Breast epithelium (tissue), 4 donors: Measurements from ENCODE around the gene HAL. TPM values are rescaled to one million over a fixed set of nuclear protein-coding genes. Genes with fewer than 3 reads are reported as not detected.
A peak's percentile ranks its signal among the peaks of the same experiment; 100 is the strongest.

Experiments used
- DNase-seq, 2 donors: peaks; one replicate each; pipeline ENCODE4 v3.0.0-alpha.2; 2019; ENCODE audit warnings: low spot score in 2 of 2
- H3K27ac ChIP-seq, 2 donors: fragments of 200-600 bp; sonication (generic) in 1 of 2; one replicate each; pipeline ENCODE4 v1.5.1; 2016 to 2019; ENCODE audit warnings: mild to moderate bottlenecking in 1 of 2
- H3K27me3 ChIP-seq, 2 donors: fragments of 200-600 bp; sonication (generic) in 1 of 2; one replicate each; pipeline versions ENCODE4 v1.5.1 to v1.6.0; 2017 to 2019; ENCODE audit warnings: control low read depth in 1 of 2, mild to moderate bottlenecking in 1 of 2
- H3K36me3 ChIP-seq: fragments of 200-600 bp; one replicate; pipeline ENCODE4 v1.5.1; 2019
- H3K4me1 ChIP-seq, 2 donors: fragments of 200-600 bp; sonication (generic); one replicate each; pipeline ENCODE4 v1.5.1; 2016 to 2019; ENCODE audit warnings: control low read depth in 1 of 2
- H3K4me3 ChIP-seq, 3 donors: fragments of 200-600 bp; sonication (generic); 1 replicate in 2 of 3; 2 replicates in 1 of 3; pipeline ENCODE4 v1.5.1; 2016 to 2019; ENCODE audit warnings: mild to moderate bottlenecking in 3 of 3, moderate library complexity in 2 of 3
- H3K9me3 ChIP-seq, 2 donors: fragments of 200-600 bp; sonication (generic) in 1 of 2; one replicate each; pipeline ENCODE4 v1.5.1; 2016 to 2019; ENCODE audit warnings: control low read depth in 1 of 2
- CTCF ChIP-seq, 3 donors: fragments of 450-650 bp; IDR thresholded peaks; one replicate each; pipeline ENCODE4 v1.5.1; 2016 to 2017; ENCODE audit warnings: antibody characterized with exemption in 3 of 3, mild to moderate bottlenecking in 3 of 3, moderate library complexity in 3 of 3
- POLR2A ChIP-seq: fragments of 450-650 bp; IDR thresholded peaks from one replicate; pipeline ENCODE4 v1.6.1; 2016; ENCODE audit warnings: antibody characterized with exemption, mild to moderate bottlenecking, moderate library complexity
- POLR2AphosphoS5 ChIP-seq, 3 donors: sonication (generic); formaldehyde crosslinking; IDR thresholded peaks; one replicate each; pipeline ENCODE4 v1.6.1; 2017; ENCODE audit warnings: antibody characterized with exemption in 3 of 3
- intact Hi-C: fragments of 100-400 bp; cut with DNase I; formaldehyde crosslinking; loops from one replicate; pipeline ENCODE4 v1.15.1; 2023; ENCODE audit warnings: low total_unique reads
- total RNA-seq, 3 donors: library from RNA; depleted of rRNA; stranded (reverse); fragments of >200 nt; gene quantifications; one replicate each; pipeline ENCODE4 v1.1.0, GENCODE V29; 2016

HAL gene
- total RNA-seq, 3 donors from 2014 or later = 0.59 to 4.3 (median 0.98) TPM

- DNase-seq = no peak
- Histone ChIP-seq H3K4me1 (no peaks in the 10 kb centered on the region), H3K9me3 (no peaks in the 10 kb centered on the region), H3K4me3 (no peak overlapping the region), H3K27ac (no peak overlapping the region), H3K36me3 (no peaks in the 10 kb centered on the region), H3K27me3 (no peaks in the 10 kb centered on the region)
- intact Hi-C loops = loop anchor here (5.0 kb wide), 1 partner anchor 908 kb away; no protein-coding TSS in a partner anchor
- TF ChIP-seq POLR2AphosphoS5 (IDR thresholded peaks at IDR 0.05) (no peak), POLR2A (no peak), CTCF (IDR thresholded peaks at IDR 0.05) (no peak)
These were observed 44.4 kb upstream of the HAL start for GRCh38 chr12:96040305-96041133.

GRCh38 chr12:96039516-96039915, 43.4 kb upstream of the HAL start:
- TF ChIP-seq CTCF (IDR thresholded peaks at IDR 0.05) (no peak), POLR2A (no peak), POLR2AphosphoS5 (IDR thresholded peaks at IDR 0.05) (no peak)
- no peaks in the 10 kb centered on the region for H3K27me3 ChIP-seq
- H3K4me3 ChIP-seq = no peak overlapping the region
- H3K4me1 ChIP-seq = no peaks in the 10 kb centered on the region
- no peaks in the 10 kb centered on the region for H3K36me3 ChIP-seq
- H3K9me3 ChIP-seq = no peaks in the 10 kb centered on the region
- intact Hi-C loops = no loop called here
- H3K27ac ChIP-seq = no peak overlapping the region
- no peak for DNase-seq

- TF ChIP-seq POLR2AphosphoS5 (IDR thresholded peaks at IDR 0.05) (no peak), CTCF (IDR thresholded peaks at IDR 0.05) (no peak), POLR2A (no peak)
- intact Hi-C loops = loop anchor here (2.0 kb wide), 1 partner anchor 40 kb away; the partner anchor contains the start of gene HAL
- no peaks in the 10 kb centered on the region for H3K27me3 ChIP-seq
- H3K9me3 ChIP-seq = no peaks in the 10 kb centered on the region
- DNase-seq = no peak
- no peak overlapping the region for H3K27ac ChIP-seq
- H3K4me3 ChIP-seq = no peak overlapping the region
- H3K4me1 ChIP-seq = no peaks in the 10 kb centered on the region
- no peaks in the 10 kb centered on the region for H3K36me3 ChIP-seq
These were observed 40.8 kb upstream of the HAL start for GRCh38 chr12:96036765-96037455.

- intact Hi-C loops = loop anchor here (2.0 kb wide), 1 partner anchor 39 kb away; the partner anchor contains the start of gene HAL
- H3K36me3 ChIP-seq = no peaks in the 10 kb centered on the region
- TF ChIP-seq POLR2A (no peak), POLR2AphosphoS5 (IDR thresholded peaks at IDR 0.05) (peak; percentile 61 to 75 (median 64)), CTCF (IDR thresholded peaks at IDR 0.05) (peak in 2 of 3 donors; percentile 10 to 22)
- no peaks in the 10 kb centered on the region for H3K4me1 ChIP-seq
- H3K27me3 ChIP-seq = no peaks in the 10 kb centered on the region
- no peaks in the 10 kb centered on the region for H3K9me3 ChIP-seq
- peak within 1 kb of the TSS; percentile 68 to 85 (median 84) for H3K4me3 ChIP-seq
- DNase-seq = peak; percentile 94 to 97
- peak within 1 kb of the TSS; percentile 80 to 81 for H3K27ac ChIP-seq
These were observed 39.4 kb upstream of the HAL start, which contains the start of gene LTA4H for GRCh38 chr12:96035283-96036236. Gene LTA4H, minus strand, starts transcription at chr12:96035587. Its CDS starts 68 bp downstream, at chr12:96035519.
